Heart left ventricle (tissue), 16 donors: ENCODE data around the gene NCOA5. TPM values are rescaled to one million over a fixed set of nuclear protein-coding genes. Genes with fewer than 3 reads are reported as not detected.

Source experiments
- ATAC-seq, 4 donors: fragments of 200-7000 bp; cut with Tn5 transposase; one replicate each; pipeline ENCODE4 v1.9.1; 2020 to 2022; ENCODE audit warnings: moderate library complexity in 4 of 4, mild to moderate bottlenecking in 3 of 4, moderate number of reproducible peaks in 1 of 4
- DNase-seq, 5 donors: peaks; one replicate each; pipeline ENCODE4 v3.0.0-alpha.2; 2020
- H3K27ac ChIP-seq, 12 donors: fragments of 200-600 bp; sonication (generic) in 4 of 12; one replicate each; pipeline versions ENCODE4 v1.5.0 to v1.8.0; 2016 to 2022; ENCODE audit warnings: mild to moderate bottlenecking in 2 of 12
- H3K27me3 ChIP-seq, 9 donors: fragments of 200-600 bp; sonication (generic) in 2 of 9; one replicate each; pipeline versions ENCODE4 v1.5.1 to v1.8.0; 2016 to 2022; ENCODE audit warnings: mild to moderate bottlenecking in 3 of 9
- H3K36me3 ChIP-seq, 9 donors: fragments of 200-600 bp; sonication (generic) in 2 of 9; one replicate each; pipeline versions ENCODE4 v1.5.0 to v1.8.0; 2018 to 2022; ENCODE audit warnings: mild to moderate bottlenecking in 2 of 9
- H3K4me1 ChIP-seq, 12 donors: fragments of 200-600 bp; sonication (generic) in 4 of 12; one replicate each; pipeline versions ENCODE4 v1.5.0 to v1.8.0; 2016 to 2022; ENCODE audit warnings: mild to moderate bottlenecking in 3 of 12
- H3K4me3 ChIP-seq, 12 donors: fragments of 200-600 bp; sonication (generic) in 4 of 12; one replicate each; pipeline versions ENCODE4 v1.5.0 to v1.8.0; 2017 to 2022; ENCODE audit warnings: mild to moderate bottlenecking in 9 of 12, moderate library complexity in 4 of 12
- H3K9me3 ChIP-seq, 12 donors: fragments of 200-600 bp; sonication (generic) in 4 of 12; one replicate each; pipeline versions ENCODE4 v1.5.0 to v1.8.0; 2016 to 2022; ENCODE audit warnings: mild to moderate bottlenecking in 1 of 12
- POLR2A ChIP-seq, 2 donors: fragments of 450-650 bp; IDR thresholded peaks; one replicate each; pipeline ENCODE4 v1.6.1; 2017; ENCODE audit warnings: antibody characterized with exemption in 2 of 2, mild to moderate bottlenecking in 2 of 2, moderate library complexity in 2 of 2
- WGBS, 4 donors: extraction: QIAGEN DNeasy Blood & Tissue Kit in 2 of 4; methylation state at CpG; one replicate each; pipeline versions ENCODE4 v1.1.5 to v1.1.7; 2013 to 2018; 5-methylcytosine and 5-hydroxymethylcytosine counted together
- intact Hi-C, 10 donors: fragments of 100-400 bp; cut with DNase I; formaldehyde crosslinking; loops; one replicate each; pipeline versions ENCODE4 v1.11.1 to v1.14.2; 2022
- polyA plus RNA-seq, 2 donors: library from polyadenylated mRNA; stranded (reverse); fragments of 200-250 nt; gene quantifications; one replicate each; pipeline ENCODE4 v1.2.3, GENCODE V29; 2013
- total RNA-seq, 9 donors: library from RNA; depleted of rRNA in 2 of 9; stranded (reverse); fragments of >200 nt in 2 of 9; fragmentation: NEBNext Ultra II Directional in 3 of 9; extraction: Animal tissue kit (Norgen Biotek cat#: 25700) in 3 of 9; gene quantifications; one replicate each; pipeline versions ENCODE4 v1.1.0 to v1.2.4, GENCODE V29; 2016 to 2023
- TF ChIP-seq, protein P1 (sequence below), 12 donors: fragments of 200-600 bp; sonication (generic) in 4 of 12; IDR thresholded peaks; one replicate each; pipeline versions ENCODE4 v1.5.0 to v1.8.0; 2018 to 2022; ENCODE audit warnings: antibody characterized with exemption in 12 of 12, mild to moderate bottlenecking in 5 of 12
- donor health status: ischemic (EF 13 %, LVEDD 7.1; RV severe dilation, severe dysfunction).
- donor health status: healthy with polysubstance abuse.
- donor health status: DM: no; HTN: yes; CAD: no.
- donor health status: DM: no; HTN: no; CAD: no.
- donor health status: ischemic (EF 25% LVEDD 6.9; RV normal size, moderate dysfunction).
- donor health status: ischemic (EF 25% LVEDD 5.7; RV mildly dilated, moderate dysfunction).
- donor health status: healthy.
- donor health status: DM: yes; HTN: yes; CAD: no.
- donor health status: ischemic (EF 35%, LVEDD 5.7; RV mildly dilated, moderate dysfunction).
- donor health status: nonischemic (EF 11% LVEDD 7.7; RV severe dilation, severe dysfunction).
- donor health status: DM: yes; HTN: yes; CAD: no.
- donor health status: PGD.
- donor health status: ischemic (EF 29% LVEDD 5.4; RV normal size, mild dysfunction).
- donor health status: nonischemic (EF 23%, LVEDD 6.1; RV moderate dilation, normal function).

NCOA5 gene
- total and polyA plus RNA-seq, 11 donors = 5.7 to 17.4 (median 12.3) TPM

DNA sequence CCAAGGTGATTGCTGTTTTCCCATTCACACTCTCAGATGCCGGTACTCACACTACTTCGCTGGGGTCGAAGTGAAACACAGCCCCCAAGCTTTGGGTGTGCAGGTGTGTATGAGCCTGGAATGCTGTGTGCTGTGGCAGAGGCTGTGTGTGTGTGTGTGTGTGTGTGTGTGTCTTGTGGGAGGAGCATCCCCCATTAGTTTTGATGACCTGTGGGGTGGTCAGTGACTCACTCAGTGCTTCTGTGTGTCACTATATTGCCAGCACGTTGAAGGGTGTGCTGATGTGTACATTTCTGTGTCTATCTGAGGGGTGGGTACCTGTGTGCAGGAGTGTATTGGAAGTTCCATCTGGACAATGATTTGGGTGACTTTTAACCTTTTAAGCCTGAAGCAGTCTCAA, 65.8 kb downstream of the NCOA5 start:
- Histone ChIP-seq H3K27ac (no peak overlapping the region), H3K27me3 (peaks cover 13 to 97% (median 64%) of the 10 kb centered on the region in 9 donors), H3K9me3 (no peaks in the 10 kb centered on the region), H3K4me1 (peaks cover 0 to 21% (median 7%) of the 10 kb centered on the region in 12 donors), H3K36me3 (no peaks in the 10 kb centered on the region), H3K4me3 (no peak overlapping the region)
- WGBS, 4 donors = 67 to 69% (median 68%) methylated on average over 4 of the region's 4 CpGs
- no peak for ATAC-seq
- TF ChIP-seq, protein P1, sequence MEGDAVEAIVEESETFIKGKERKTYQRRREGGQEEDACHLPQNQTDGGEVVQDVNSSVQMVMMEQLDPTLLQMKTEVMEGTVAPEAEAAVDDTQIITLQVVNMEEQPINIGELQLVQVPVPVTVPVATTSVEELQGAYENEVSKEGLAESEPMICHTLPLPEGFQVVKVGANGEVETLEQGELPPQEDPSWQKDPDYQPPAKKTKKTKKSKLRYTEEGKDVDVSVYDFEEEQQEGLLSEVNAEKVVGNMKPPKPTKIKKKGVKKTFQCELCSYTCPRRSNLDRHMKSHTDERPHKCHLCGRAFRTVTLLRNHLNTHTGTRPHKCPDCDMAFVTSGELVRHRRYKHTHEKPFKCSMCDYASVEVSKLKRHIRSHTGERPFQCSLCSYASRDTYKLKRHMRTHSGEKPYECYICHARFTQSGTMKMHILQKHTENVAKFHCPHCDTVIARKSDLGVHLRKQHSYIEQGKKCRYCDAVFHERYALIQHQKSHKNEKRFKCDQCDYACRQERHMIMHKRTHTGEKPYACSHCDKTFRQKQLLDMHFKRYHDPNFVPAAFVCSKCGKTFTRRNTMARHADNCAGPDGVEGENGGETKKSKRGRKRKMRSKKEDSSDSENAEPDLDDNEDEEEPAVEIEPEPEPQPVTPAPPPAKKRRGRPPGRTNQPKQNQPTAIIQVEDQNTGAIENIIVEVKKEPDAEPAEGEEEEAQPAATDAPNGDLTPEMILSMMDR (IDR thresholded peaks at IDR 0.05) = no peak
- TF ChIP-seq POLR2A (IDR thresholded peaks at IDR 0.05) = no peak
- DNase-seq = peak in 1 of 5 donors; percentile 2
- intact Hi-C loops = loop anchor here in 8 of 10 donors (2.0 to 10.0 kb wide), 9 partner anchors 51 to 341 kb away; partner anchors contain the start of gene NCOA5 (in 4 of the 8)

DNA sequence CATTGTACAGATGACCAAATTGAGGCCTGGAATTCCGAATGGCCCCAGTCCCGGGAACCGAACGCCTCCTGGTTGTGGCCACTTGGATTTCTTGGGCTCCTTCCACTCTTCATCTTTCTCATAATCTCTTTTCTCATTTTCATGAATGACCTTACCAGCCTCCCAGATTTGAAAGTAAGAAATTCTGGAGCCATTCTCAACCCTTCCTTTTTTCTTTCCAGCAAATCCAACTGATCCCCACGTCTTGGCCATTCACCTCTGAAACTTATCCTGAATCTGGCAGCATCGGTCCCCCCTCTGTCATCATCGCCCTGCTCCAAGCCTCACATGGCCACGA, 66.6 kb downstream of the NCOA5 start:
- Histone ChIP-seq H3K27me3 (peaks cover 7 to 95% (median 55%) of the 10 kb centered on the region in 9 donors), H3K4me1 (peaks cover 0 to 21% (median 7%) of the 10 kb centered on the region in 12 donors), H3K27ac (no peak overlapping the region), H3K9me3 (no peaks in the 10 kb centered on the region), H3K36me3 (no peaks in the 10 kb centered on the region), H3K4me3 (no peak overlapping the region)
- ATAC-seq (no peak), DNase-seq (peak in 1 of 5 donors; percentile 4)
- intact Hi-C loops = loop anchor here in 8 of 10 donors (2.0 to 10.0 kb wide), 9 partner anchors 52 to 342 kb away; partner anchors contain the start of gene NCOA5 (in 4 of the 8)
- whole genome bisulfite sequencing, 4 donors = 34 to 35% (median 35%) methylated on average over 8 of the region's 8 CpGs
- TF ChIP-seq, protein P1 (IDR thresholded peaks at IDR 0.05) = no peak
- no peak for TF ChIP-seq POLR2A (IDR thresholded peaks at IDR 0.05)

DNA sequence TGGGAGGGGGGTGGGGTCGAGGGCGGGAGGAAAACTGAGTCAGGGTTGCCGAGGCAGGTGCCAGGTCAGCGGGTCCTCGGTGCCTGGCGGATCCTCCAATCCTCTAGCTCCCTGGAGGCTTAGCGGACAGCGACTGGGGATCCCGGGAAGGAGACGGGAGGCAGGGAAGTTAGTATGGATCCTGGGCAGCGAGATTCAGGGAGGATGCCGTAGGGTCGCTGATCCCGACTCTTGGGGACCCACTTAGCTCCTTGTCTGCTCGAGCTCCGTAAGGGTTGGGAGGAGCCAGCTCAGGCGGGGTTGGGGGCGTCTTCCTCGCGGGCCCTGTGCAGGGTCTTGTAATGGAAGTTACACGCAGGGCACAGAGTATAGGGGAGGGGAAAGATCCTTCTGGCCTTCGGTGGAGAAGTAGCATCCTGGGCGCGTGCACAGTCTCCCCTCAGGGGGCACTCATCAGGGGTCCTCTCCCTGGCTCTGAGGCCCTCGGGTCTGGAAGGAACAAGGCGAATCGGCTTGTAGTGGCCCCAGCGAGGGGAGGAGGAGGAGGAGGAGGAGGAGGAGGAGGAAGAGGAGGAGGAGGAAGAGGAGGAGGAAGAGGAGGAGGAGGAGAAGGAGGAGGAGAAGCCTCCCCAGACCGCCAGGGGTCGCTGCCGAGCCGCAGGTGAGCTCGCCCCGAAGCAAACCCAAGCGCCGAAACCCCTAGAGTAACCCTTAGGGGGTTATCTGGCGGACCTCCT, 67.2 kb downstream of the NCOA5 start:
- Histone ChIP-seq H3K4me3 (peak overlapping the region in 5 of 12 donors; percentile 7 to 59 (median 15)), H3K36me3 (no peaks in the 10 kb centered on the region), H3K9me3 (no peaks in the 10 kb centered on the region), H3K4me1 (peaks cover 0 to 21% (median 7%) of the 10 kb centered on the region in 12 donors), H3K27ac (no peak overlapping the region), H3K27me3 (peaks cover 9 to 94% (median 51%) of the 10 kb centered on the region in 9 donors)
- no peak for TF ChIP-seq POLR2A (IDR thresholded peaks at IDR 0.05)
- TF ChIP-seq, protein P1 (IDR thresholded peaks at IDR 0.05) = peak; percentile 47 to 72 (median 64)
- intact Hi-C loops = loop anchor here in 8 of 10 donors (2.0 to 10.0 kb wide), 9 partner anchors 52 to 342 kb away; partner anchors contain the start of gene NCOA5 (in 4 of the 8)
- WGBS, 4 donors = 2 to 4% (median 2%) methylated on average over 32 to 37 of the region's 37 CpGs
- peak; percentile 46 to 84 (median 60) for DNase-seq
- peak in 3 of 4 donors; percentile 54 to 73 (median 55) for ATAC-seq
